ENCODE measurements around the gene SRGAP3. TPM values are rescaled to one million over a fixed set of nuclear protein-coding genes. Genes with fewer than 3 reads are reported as not detected.

SRGAP3 gene
- polyA plus RNA-seq, 5 donors = 20.3 to 22.3 (median 20.7) TPM

GRCh38 chr3:9254764-9255163 is 5.3 kb upstream of the SRGAP3 start:
- no peak for DNase-seq

- peak in 1 of 2 donors; percentile 20 for DNase-seq
These were observed 3.9 kb upstream of the SRGAP3 start for GRCh38 chr3:9253327-9253726.

- no peak for DNase-seq
These were observed 1.8 kb upstream of the SRGAP3 start for GRCh38 chr3:9251055-9251786.

GRCh38 chr3:9250236-9250635 is 790 bp upstream of the SRGAP3 start:
- DNase-seq = no peak

GRCh38 chr3:9248522-9249271 is 749 bp downstream of the SRGAP3 start:
- DNase-seq = peak in 1 of 2 donors; percentile 18

GRCh38 chr3:9247941-9248521 is 1.4 kb downstream of the SRGAP3 start:
- no peak for DNase-seq

GRCh38 chr3:9247361-9247940 is 2.0 kb downstream of the SRGAP3 start:
- no peak for DNase-seq

GRCh38 chr3:9246189-9246588 is 3.3 kb downstream of the SRGAP3 start:
- DNase-seq = no peak

- no peak for DNase-seq
These were observed 4.8 kb downstream of the SRGAP3 start for GRCh38 chr3:9244495-9245183.

- DNase-seq = no peak
These were observed 7.5 kb downstream of the SRGAP3 start for GRCh38 chr3:9241956-9242355.

GRCh38 chr3:9239680-9240079 is 9.8 kb downstream of the SRGAP3 start:
- DNase-seq = no peak

- no peak for DNase-seq
These were observed 10.6 kb downstream of the SRGAP3 start for GRCh38 chr3:9238721-9239295.

GRCh38 chr3:9238276-9238675 is 11.2 kb downstream of the SRGAP3 start:
- DNase-seq = no peak

GRCh38 chr3:9233814-9234600 is 15.4 kb downstream of the SRGAP3 start:
- no peak for DNase-seq

GRCh38 chr3:9233101-9233500 is 16.3 kb downstream of the SRGAP3 start:
- no peak for DNase-seq

GRCh38 chr3:9231937-9232336 is 17.5 kb downstream of the SRGAP3 start:
- DNase-seq = no peak

GRCh38 chr3:9231471-9231870 is 18.0 kb downstream of the SRGAP3 start:
- DNase-seq = no peak

GRCh38 chr3:9231006-9231405 is 18.4 kb downstream of the SRGAP3 start:
- peak; percentile 43 to 54 for DNase-seq

- no peak for DNase-seq
These were observed 18.9 kb downstream of the SRGAP3 start for GRCh38 chr3:9230596-9230995.

- DNase-seq = no peak
These were observed 19.6 kb downstream of the SRGAP3 start for GRCh38 chr3:9229879-9230278.

GRCh38 chr3:9229325-9229724 is 20.1 kb downstream of the SRGAP3 start:
- DNase-seq = no peak
